ENCODE data around the gene SIK3. TPM values are rescaled to one million over a fixed set of nuclear protein-coding genes. Genes with fewer than 3 reads are reported as not detected.

SIK3 gene
- total RNA-seq, 1 experiment from 2014 or later = 17.4 TPM

- peaks cover 9% of the 10 kb centered on the region for H3K4me1 Mint-ChIP-seq (ENCODE audit: low read depth, unreplicated experiment)
- intact Hi-C loops (cut with micrococcal nuclease; ENCODE audit: unreplicated experiment) = no loop called here
- no peak for TF ChIP-seq CTCF (IDR thresholded peaks at IDR 0.05; ENCODE audit: unreplicated experiment)
- no peak for DNase-seq
- BruUV-seq (replicated peaks) = no TSS peak
- H3K36me3 Mint-ChIP-seq (ENCODE audit: insufficient read depth, unreplicated experiment) = no peaks in the 10 kb centered on the region
- CTCF ChIA-PET = no interaction called here
- no peak overlapping the region for H3K4me3 Mint-ChIP-seq (ENCODE audit: low read depth, unreplicated experiment)
- H3K27me3 Mint-ChIP-seq (ENCODE audit: unreplicated experiment) = no peaks in the 10 kb centered on the region
- no peaks in the 10 kb centered on the region for H3K9me3 Mint-ChIP-seq (ENCODE audit: low read depth, unreplicated experiment)
- no peak overlapping the region for H3K27ac Mint-ChIP-seq (ENCODE audit: unreplicated experiment)
Measured at GRCh38 chr11:117081908-117082307, 16.3 kb downstream of the SIK3 start.

- intact Hi-C loops (cut with micrococcal nuclease; ENCODE audit: unreplicated experiment) = no loop called here
- H3K27ac Mint-ChIP-seq (ENCODE audit: unreplicated experiment) = no peak overlapping the region
- no peaks in the 10 kb centered on the region for H3K36me3 Mint-ChIP-seq (ENCODE audit: insufficient read depth, unreplicated experiment)
- BruUV-seq (replicated peaks) = no TSS peak
- no peak for DNase-seq
- H3K9me3 Mint-ChIP-seq (ENCODE audit: low read depth, unreplicated experiment) = no peaks in the 10 kb centered on the region
- CTCF ChIA-PET = no interaction called here
- H3K4me1 Mint-ChIP-seq (ENCODE audit: low read depth, unreplicated experiment) = peaks cover 9% of the 10 kb centered on the region
- H3K27me3 Mint-ChIP-seq (ENCODE audit: unreplicated experiment) = no peaks in the 10 kb centered on the region
- H3K4me3 Mint-ChIP-seq (ENCODE audit: low read depth, unreplicated experiment) = no peak overlapping the region
- no peak for TF ChIP-seq CTCF (IDR thresholded peaks at IDR 0.05; ENCODE audit: unreplicated experiment)
Measured at GRCh38 chr11:117080370-117080769, 17.9 kb downstream of the SIK3 start.

GRCh38 chr11:117076941-117077691 is 21.1 kb downstream of the SIK3 start:
- H3K27me3 Mint-ChIP-seq (ENCODE audit: unreplicated experiment) = no peaks in the 10 kb centered on the region
- intact Hi-C loops (cut with micrococcal nuclease; ENCODE audit: unreplicated experiment) = loop anchor here (10.0 kb wide), 1 partner anchor 52 kb away; no protein-coding TSS in a partner anchor
- no peak for DNase-seq
- H3K4me1 Mint-ChIP-seq (ENCODE audit: low read depth, unreplicated experiment) = peaks cover 11% of the 10 kb centered on the region
- no TSS peak for BruUV-seq (replicated peaks)
- no peak overlapping the region for H3K4me3 Mint-ChIP-seq (ENCODE audit: low read depth, unreplicated experiment)
- no peak overlapping the region for H3K27ac Mint-ChIP-seq (ENCODE audit: unreplicated experiment)
- TF ChIP-seq CTCF (IDR thresholded peaks at IDR 0.05; ENCODE audit: unreplicated experiment) = no peak
- H3K36me3 Mint-ChIP-seq (ENCODE audit: insufficient read depth, unreplicated experiment) = no peaks in the 10 kb centered on the region
- CTCF ChIA-PET = interaction anchor here (0.6 kb wide), 2 partner anchors 150 to 1010 kb away, joined by 3 read pairs; no protein-coding TSS in a partner anchor
- no peaks in the 10 kb centered on the region for H3K9me3 Mint-ChIP-seq (ENCODE audit: low read depth, unreplicated experiment)

DNA sequence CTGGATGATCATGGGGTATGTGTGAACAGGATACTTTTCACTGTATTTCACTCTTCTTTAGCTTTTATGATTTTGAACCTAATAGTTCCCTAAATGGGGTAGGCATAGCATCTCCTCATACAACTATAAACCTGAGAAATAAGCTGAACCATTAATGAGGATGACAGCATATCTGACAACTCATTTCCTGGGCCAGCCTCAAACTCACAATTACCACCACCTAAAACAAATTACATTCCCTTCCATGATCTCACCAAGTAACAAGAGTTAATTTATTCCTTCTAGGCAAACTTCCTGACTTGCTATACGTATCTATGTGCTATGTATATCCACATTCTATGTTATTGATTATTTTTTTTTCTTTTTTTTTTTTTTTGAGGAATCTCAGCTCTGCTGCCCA is 23.0 kb downstream of the SIK3 start:
- intact Hi-C loops (cut with micrococcal nuclease; ENCODE audit: unreplicated experiment) = loop anchor here (10.0 kb wide), 1 partner anchor 50 kb away; no protein-coding TSS in a partner anchor
- Mint-ChIP-seq H3K36me3 (ENCODE audit: insufficient read depth, unreplicated experiment) (no peaks in the 10 kb centered on the region), H3K27me3 (ENCODE audit: unreplicated experiment) (no peaks in the 10 kb centered on the region), H3K27ac (ENCODE audit: unreplicated experiment) (no peak overlapping the region), H3K9me3 (ENCODE audit: low read depth, unreplicated experiment) (no peaks in the 10 kb centered on the region), H3K4me3 (ENCODE audit: low read depth, unreplicated experiment) (no peak overlapping the region), H3K4me1 (ENCODE audit: low read depth, unreplicated experiment) (peaks cover 19% of the 10 kb centered on the region)
- no peak for TF ChIP-seq CTCF (IDR thresholded peaks at IDR 0.05; ENCODE audit: unreplicated experiment)
- no peak for DNase-seq
- no TSS peak for BruUV-seq (replicated peaks)
- CTCF ChIA-PET = interaction anchor here (0.7 kb wide), 1 partner anchor 832 kb away, joined by 3 read pairs; no protein-coding TSS in a partner anchor
